Glutamatergic neuron (in vitro differentiated cells): Measurements from ENCODE around the gene SPZ1. TPM values are rescaled to one million over a fixed set of nuclear protein-coding genes. Genes with fewer than 3 reads are reported as not detected.

ENCODE experiments used
- DNase-seq: peaks from one replicate; pipeline ENCODE4 v3.0.0; 2022
- H3K27ac Mint-ChIP-seq: one replicate; pipeline ENCODE4 v1.8.0; 2020; ENCODE audit warnings: mild to moderate bottlenecking, mixed read lengths, inconsistent platforms; ENCODE audit not compliant: unreplicated experiment
- H3K27me3 Mint-ChIP-seq: one replicate; pipeline ENCODE4 v1.8.0; 2020; ENCODE audit warnings: mild to moderate bottlenecking, moderate library complexity, mixed read lengths, inconsistent platforms; ENCODE audit not compliant: unreplicated experiment
- H3K36me3 Mint-ChIP-seq: one replicate; pipeline ENCODE4 v1.8.0; 2020; ENCODE audit warnings: mild to moderate bottlenecking, mixed read lengths, inconsistent platforms; ENCODE audit not compliant: unreplicated experiment
- H3K4me1 Mint-ChIP-seq: one replicate; pipeline ENCODE4 v1.8.0; 2020; ENCODE audit warnings: mild to moderate bottlenecking, low read depth, mixed read lengths, inconsistent platforms; ENCODE audit not compliant: unreplicated experiment
- H3K4me3 Mint-ChIP-seq: one replicate; pipeline ENCODE4 v1.8.0; 2020; ENCODE audit warnings: mild to moderate bottlenecking, mixed read lengths, inconsistent platforms; ENCODE audit not compliant: unreplicated experiment
- H3K9me3 Mint-ChIP-seq: one replicate; pipeline ENCODE4 v1.8.0; 2020; ENCODE audit warnings: mild to moderate bottlenecking, moderate library complexity, mixed read lengths, inconsistent platforms; ENCODE audit not compliant: unreplicated experiment
- CTCF ChIP-seq: fragments of 200-600 bp; sonication (generic); IDR thresholded peaks from one replicate; pipeline ENCODE4 v1.5.0; 2021; ENCODE audit not compliant: partially characterized antibody, unreplicated experiment
- total RNA-seq: library from RNA; stranded (reverse); fragmentation: NEBNext Ultra II Directional; extraction: Animal tissue kit (Norgen Biotek cat#: 25700); gene quantifications from one replicate; pipeline ENCODE4 v1.2.1, GENCODE V29; 2021; ENCODE audit not compliant: unreplicated experiment

SPZ1 gene
- total RNA-seq, 1 donor from 2014 or later, result not detected

GRCh38 chr5:80282054-80282453 lies 37.7 kb upstream of the SPZ1 start:
- H3K9me3 Mint-ChIP-seq, result no peaks in the 10 kb centered on the region
- no peaks in the 10 kb centered on the region for H3K36me3 Mint-ChIP-seq
- no peak for DNase-seq
- no peak overlapping the region for H3K27ac Mint-ChIP-seq
- no peak overlapping the region for H3K4me3 Mint-ChIP-seq
- H3K27me3 Mint-ChIP-seq, result no peaks in the 10 kb centered on the region
- no peaks in the 10 kb centered on the region for H3K4me1 Mint-ChIP-seq
- TF ChIP-seq CTCF, result no peak

GRCh38 chr5:80283360-80283759 lies 36.4 kb upstream of the SPZ1 start:
- no peak overlapping the region for H3K27ac Mint-ChIP-seq
- no peaks in the 10 kb centered on the region for H3K27me3 Mint-ChIP-seq
- no peak for TF ChIP-seq CTCF
- DNase-seq, result no peak
- no peak overlapping the region for H3K4me3 Mint-ChIP-seq
- H3K9me3 Mint-ChIP-seq, result no peaks in the 10 kb centered on the region
- H3K36me3 Mint-ChIP-seq, result no peaks in the 10 kb centered on the region
- H3K4me1 Mint-ChIP-seq, result no peaks in the 10 kb centered on the region

GRCh38 chr5:80284720-80285119 lies 35.1 kb upstream of the SPZ1 start:
- no peak overlapping the region for H3K4me3 Mint-ChIP-seq
- no peaks in the 10 kb centered on the region for H3K27me3 Mint-ChIP-seq
- H3K27ac Mint-ChIP-seq, result no peak overlapping the region

GRCh38 chr5:80288177-80288576 lies 31.6 kb upstream of the SPZ1 start:
- Mint-ChIP-seq H3K4me1 (no peaks in the 10 kb centered on the region), H3K27me3 (no peaks in the 10 kb centered on the region), H3K9me3 (no peaks in the 10 kb centered on the region), H3K4me3 (no peak overlapping the region), H3K36me3 (no peaks in the 10 kb centered on the region), H3K27ac (no peak overlapping the region)
- no peak for TF ChIP-seq CTCF
- DNase-seq, result no peak

More at GRCh38 chr5:80284720-80285119, 35.1 kb upstream of the SPZ1 start:
- no peak for TF ChIP-seq CTCF
- no peaks in the 10 kb centered on the region for H3K4me1 Mint-ChIP-seq
- no peaks in the 10 kb centered on the region for H3K9me3 Mint-ChIP-seq
- DNase-seq, result no peak
- H3K36me3 Mint-ChIP-seq, result no peaks in the 10 kb centered on the region

- Mint-ChIP-seq H3K36me3 (no peaks in the 10 kb centered on the region), H3K27me3 (no peaks in the 10 kb centered on the region), H3K4me3 (no peak overlapping the region), H3K4me1 (no peaks in the 10 kb centered on the region), H3K9me3 (no peaks in the 10 kb centered on the region), H3K27ac (no peak overlapping the region)
- TF ChIP-seq CTCF, result no peak
- no peak for DNase-seq
Observed at GRCh38 chr5:80289320-80289719, 30.5 kb upstream of the SPZ1 start.
